Measurements from ENCODE around the gene ELP2.
"Not testable (repeated sequence)": the region's sequence is repeated elsewhere in the genome, so short reads cannot be mapped to it uniquely, and the experiment has no call there.

Gene ELP2, protein sequence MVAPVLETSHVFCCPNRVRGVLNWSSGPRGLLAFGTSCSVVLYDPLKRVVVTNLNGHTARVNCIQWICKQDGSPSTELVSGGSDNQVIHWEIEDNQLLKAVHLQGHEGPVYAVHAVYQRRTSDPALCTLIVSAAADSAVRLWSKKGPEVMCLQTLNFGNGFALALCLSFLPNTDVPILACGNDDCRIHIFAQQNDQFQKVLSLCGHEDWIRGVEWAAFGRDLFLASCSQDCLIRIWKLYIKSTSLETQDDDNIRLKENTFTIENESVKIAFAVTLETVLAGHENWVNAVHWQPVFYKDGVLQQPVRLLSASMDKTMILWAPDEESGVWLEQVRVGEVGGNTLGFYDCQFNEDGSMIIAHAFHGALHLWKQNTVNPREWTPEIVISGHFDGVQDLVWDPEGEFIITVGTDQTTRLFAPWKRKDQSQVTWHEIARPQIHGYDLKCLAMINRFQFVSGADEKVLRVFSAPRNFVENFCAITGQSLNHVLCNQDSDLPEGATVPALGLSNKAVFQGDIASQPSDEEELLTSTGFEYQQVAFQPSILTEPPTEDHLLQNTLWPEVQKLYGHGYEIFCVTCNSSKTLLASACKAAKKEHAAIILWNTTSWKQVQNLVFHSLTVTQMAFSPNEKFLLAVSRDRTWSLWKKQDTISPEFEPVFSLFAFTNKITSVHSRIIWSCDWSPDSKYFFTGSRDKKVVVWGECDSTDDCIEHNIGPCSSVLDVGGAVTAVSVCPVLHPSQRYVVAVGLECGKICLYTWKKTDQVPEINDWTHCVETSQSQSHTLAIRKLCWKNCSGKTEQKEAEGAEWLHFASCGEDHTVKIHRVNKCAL
- total RNA-seq: 134 to 140 reads per million in 2 experiments

DNA sequence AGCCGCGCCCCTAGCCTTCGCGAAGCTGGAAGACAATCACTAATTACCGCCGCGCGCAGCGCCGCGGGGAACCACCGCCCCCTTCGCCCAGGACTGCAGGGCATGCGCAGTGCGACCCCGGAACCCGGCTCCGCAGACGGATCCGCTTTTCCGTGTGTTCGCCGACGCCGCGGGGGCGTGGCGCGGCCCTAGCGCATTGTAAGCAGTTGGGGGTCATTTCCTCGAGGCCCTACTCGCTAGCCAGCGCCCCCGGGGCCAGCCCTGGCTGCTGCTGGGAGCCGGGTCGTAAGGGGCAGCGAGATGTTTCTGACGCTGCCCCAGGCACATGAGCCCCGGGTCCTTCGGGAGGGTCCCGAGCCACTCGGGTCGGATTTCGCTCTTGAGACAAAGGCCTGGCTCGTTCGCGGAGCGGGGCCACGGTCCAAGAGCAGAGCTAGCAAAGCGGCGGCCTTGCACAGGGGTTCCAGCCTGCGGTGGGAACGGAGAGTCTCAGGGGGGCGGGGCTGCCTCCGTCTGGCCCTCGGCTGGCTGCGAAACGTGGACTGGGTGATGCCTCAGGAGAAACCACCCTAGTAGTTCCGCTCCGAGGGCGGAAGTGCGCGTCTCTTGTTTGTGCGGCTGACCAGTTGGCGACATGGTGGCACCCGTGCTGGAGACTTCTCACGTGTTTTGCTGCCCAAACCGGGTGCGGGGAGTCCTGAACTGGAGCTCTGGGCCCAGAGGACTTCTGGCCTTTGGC is at the start of gene ELP2, which contains the start of gene SLC39A6:
ELP2 (plus strand) TSS at position 600 of the 739 bp plus-strand sequence; CDS start at position 635, 35 bp downstream.
SLC39A6 (minus strand) TSS at position 41 of the 739 bp plus-strand sequence. CDS start 2,333 bp downstream, outside the sequence.
- peak; percentile 91 for DNase-seq (ENCODE audit: low read depth)

DNA sequence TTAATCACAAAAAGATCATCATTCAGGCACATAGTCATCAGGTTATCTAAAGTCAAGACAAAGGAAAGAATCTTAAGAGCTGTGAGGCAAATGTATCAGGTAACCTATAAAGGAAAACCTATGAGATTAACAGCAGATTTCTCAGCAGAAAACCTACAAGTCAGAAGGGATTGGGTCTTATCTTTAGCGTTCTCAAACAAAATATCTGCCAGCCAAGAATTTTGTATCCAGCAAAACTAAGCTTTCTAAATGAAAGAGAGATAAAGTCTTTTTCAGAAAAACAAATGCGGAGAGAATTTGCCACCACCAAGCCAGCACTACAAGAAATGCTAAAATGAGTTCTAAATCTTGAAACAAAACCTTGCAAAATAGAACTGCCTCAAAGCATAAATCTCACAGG is 48.6 kb upstream of the ELP2 start:
- not testable (repeated sequence) for DNase-seq (ENCODE audit: low read depth)

DNA sequence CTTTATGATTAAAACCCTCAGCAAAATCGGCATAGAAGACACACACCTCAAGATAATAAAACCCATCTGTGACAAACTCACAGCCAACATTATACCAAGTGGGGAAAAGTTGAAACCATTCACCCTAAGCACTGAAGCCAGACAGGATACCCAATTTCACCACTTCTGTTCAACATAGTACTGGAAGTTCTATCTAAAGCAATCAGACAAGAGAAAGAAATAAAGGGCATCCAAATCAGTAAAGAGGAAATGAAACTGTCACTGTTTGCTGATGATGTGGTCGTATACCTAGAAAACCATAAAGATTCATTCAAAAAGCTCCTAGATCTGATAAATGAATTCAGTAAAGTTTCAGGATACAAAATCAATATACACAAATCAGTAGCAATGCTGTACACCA is 46.0 kb upstream of the ELP2 start:
- no peak for DNase-seq (ENCODE audit: low read depth)

DNA sequence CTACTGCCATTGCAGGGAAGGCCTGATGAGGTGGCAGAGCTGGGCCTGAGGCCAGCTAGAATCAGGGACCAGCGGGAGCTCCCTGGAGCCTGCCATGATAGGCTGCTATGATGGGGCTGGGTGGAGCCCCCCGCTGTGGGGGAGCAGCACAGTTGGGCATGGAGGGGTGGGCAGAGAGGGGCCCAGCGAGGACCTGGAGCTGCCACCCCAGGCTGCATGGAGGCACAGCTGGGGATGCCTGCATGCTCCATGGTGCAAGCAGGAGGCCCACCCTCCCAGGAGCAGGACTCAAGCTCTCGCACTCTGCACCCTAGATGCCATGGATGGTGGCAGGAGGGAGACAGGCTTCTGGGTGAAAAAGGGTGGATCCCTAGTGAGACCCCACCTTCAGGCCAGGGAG is 44.5 kb upstream of the ELP2 start:
- DNase-seq (ENCODE audit: low read depth): no peak

DNA sequence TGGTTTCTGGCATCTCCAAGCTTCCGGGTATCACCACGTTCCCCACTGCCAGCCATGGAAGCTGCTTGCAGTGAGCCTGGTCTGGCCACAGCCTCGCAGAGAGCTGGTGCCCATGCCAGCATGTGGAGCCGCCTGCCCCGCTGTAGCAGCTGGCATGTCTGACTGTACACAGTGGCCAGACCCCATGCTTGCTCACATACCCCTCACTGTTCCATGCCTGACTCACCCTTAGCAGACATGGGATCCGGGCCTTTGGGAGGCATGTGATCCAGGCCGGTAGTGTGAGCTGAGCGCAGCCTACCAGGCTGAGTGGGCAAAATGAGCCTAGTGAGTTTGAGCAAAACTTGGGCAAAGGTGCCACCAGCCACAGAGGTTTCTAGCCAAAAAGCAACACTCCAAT is 43.5 kb upstream of the ELP2 start:
- DNase-seq (ENCODE audit: low read depth): no peak

DNA sequence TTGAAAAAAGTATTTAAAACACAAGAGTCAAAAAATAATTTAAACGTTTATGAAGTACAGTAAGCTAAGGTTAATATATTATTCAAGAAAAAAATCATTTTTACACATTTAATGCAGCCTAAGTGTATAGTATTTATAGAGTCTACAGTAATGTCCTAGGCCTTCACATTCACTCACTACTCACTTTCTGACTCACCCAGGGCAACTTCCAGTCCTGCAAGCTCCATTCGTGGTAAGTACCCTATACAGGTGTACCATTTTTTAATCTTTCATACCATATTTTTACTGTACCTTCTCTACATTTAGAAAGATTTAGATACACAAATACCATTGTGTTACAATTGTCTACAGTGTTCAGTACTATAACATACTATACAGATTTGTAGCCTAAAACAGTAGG is 41.4 kb upstream of the ELP2 start:
- DNase-seq (ENCODE audit: low read depth): no peak

DNA sequence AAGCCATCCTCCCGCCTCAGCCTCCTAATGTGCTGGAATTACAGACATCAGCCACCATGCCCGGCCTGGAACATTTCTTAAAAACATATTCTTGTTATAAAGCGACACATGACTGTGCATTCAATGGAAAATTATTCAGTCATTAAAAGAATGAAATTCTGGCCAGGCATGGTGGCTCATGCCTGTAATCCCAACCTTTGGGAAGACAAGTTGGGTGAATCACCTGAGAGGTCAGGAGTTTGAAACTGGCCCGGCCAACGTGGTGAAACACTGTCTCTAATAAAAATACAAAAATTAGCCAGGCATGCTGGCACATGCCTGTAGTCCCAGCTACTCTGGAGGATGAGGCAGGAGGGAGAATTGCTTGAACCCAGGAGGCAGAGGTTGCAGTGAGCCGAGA is 40.7 kb upstream of the ELP2 start:
- no peak for DNase-seq (ENCODE audit: low read depth)

DNA sequence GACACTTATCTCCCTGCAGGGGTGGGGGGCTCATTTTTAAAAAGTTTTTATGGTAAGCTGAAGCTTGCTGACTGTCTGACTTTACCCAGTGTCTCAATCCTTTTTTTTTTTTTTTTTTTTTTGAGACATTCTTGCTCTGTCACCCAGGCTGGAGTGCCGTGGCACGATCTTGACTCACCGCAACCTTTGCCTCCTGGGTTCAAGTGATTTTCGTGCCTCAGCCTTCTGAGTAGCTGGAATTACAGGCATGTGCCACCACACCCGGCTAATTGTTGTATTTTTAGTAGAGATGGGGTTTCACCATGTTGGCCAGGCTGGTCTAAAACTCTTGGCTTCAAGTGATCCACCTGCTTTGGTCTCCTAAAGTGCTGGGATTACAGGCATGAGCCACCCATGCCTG is 37.6 kb upstream of the ELP2 start:
- not testable (repeated sequence) for DNase-seq (ENCODE audit: low read depth)

DNA sequence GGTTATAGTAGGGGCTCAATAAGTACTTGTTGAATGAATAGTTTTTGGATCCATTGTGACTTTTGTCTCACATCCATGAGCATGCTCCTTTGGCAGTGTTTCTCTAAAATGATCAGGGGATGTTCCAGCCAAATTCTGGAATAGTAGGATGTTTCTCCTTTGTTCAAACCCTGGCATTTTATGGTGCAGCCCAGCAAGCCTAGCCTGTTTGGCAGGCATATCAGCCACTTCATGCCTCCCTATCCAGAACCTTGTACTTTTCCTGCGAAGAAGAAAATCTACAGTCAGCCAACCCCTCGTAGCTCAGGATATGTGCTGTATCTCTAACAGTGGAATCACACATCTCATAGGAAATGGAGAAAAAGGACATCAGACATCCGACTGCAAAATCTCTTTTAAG is 35.3 kb upstream of the ELP2 start:
- no peak for DNase-seq (ENCODE audit: low read depth)

DNA sequence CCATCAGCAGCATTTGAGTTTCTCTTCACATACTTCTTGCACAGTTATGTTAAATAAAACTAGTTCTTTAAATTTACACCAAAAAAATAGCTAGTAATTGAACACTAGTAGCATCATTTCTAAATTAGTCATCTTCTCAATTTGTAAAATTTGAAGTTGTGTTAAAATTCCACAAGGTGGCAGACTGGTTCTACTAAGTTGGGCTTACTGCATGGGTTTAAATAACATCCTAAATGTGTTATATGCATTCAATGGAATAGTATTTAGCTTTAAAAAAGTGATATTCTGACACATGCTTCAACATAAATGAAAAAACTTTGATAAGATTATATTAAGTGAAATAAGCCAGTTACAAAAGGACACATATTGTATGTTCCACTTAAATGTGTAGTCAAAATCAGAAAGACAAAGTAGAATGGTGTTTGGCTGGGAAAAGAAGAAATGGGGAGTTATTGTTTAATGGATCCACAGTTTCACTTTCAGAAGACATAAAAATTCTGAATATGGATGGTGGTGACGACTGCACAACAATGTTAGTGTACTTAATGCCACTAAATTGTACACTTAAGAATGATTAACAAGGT is 33.7 kb upstream of the ELP2 start:
- DNase-seq (ENCODE audit: low read depth): no peak

DNA sequence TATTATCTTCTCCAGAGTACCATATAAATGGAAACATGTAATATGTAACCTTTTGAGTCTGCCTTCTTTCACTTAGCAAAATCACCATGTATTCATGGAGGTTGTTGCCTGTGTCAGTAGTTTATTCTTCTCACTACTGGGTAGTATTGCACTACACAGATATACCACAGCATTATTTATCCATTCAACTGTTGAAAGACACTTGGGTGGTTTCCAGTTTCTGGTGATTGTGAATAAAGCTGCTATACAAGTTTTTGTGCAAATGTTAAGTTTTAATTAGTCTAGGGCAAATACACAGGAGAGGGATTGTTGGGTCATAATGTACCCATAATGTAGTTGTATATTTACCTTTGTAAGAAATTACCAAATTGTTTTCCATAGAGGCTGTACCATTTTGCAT is 32.7 kb upstream of the ELP2 start:
- no peak for DNase-seq (ENCODE audit: low read depth)

DNA sequence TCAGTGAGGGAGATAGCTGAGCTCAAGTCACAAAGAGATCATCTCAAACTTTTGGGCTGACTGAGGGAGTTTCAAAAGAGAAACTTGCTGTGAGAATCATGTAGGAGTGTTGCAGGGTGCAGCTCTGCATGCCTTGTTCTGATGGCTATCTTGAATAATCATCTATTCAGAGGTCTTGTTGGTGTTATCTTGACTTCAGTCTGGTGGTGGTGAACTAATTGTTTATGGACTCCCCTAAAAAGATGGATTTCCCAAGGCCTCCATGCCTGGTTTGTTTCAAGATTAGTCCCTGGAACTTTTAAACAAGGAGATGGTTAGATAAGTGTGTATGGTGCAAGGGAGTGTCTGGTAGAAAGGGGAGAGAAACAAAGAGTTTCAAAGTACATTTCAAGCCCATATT is 30.4 kb upstream of the ELP2 start:
- no peak for DNase-seq (ENCODE audit: low read depth)

DNA sequence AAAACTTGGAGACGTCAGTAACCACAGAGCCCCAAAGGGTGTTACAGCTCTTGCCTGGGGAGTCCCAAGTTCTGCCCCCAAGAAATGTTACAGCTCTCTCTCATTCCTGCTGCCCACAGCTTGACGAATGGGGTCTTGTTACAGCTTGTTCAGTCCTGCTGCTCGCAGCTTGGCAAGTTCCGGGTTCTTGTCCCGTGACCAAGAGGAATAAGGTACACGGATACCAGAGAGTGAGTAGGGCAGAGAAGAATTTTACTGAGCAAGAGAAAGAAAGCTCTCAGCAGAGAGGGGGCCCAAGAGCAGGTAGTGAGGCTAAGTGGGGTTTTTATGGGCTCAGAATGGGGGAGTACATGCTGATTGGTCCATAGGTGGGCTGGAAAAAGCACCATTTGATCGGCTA is 27.8 kb upstream of the ELP2 start:
- no peak for DNase-seq (ENCODE audit: low read depth)

DNA sequence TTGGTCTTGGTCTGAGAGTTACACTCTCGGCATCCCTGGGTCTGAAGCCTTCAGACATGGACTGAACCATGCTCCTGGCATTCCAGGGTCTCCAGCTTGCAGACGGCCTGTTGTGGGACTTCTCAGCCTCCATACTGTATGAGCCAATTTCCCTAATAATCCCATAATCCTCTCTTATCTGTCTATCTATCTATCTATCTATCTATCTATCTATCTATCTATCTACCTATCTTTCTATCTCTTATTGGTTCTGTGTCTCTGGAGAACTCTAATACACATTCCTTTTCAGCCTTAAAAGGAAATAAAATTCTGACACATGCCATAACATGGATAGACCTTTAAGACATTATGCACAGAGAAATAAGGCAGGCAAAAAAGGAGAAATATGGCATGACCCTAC is 24.9 kb upstream of the ELP2 start:
- no peak for DNase-seq (ENCODE audit: low read depth)

DNA sequence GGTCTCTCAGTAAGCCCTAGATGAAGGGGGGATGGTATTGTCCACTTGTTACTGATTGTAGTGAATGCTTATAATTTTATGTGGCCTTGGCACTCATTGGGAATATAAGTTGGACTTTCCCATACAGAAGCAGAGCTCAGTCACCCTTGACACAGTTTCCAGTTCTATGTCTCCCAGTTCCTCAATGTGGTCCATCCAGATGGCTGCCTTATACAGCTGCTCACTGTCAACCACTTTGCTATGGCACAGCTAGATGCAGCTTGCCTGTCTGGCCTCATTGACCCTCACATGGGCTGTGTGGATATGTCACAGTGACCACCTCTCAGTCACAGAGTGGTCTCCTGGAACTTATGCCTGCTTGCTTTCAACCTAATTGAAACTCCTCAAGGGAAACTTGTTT is 22.2 kb upstream of the ELP2 start:
- no peak for DNase-seq (ENCODE audit: low read depth)

DNA sequence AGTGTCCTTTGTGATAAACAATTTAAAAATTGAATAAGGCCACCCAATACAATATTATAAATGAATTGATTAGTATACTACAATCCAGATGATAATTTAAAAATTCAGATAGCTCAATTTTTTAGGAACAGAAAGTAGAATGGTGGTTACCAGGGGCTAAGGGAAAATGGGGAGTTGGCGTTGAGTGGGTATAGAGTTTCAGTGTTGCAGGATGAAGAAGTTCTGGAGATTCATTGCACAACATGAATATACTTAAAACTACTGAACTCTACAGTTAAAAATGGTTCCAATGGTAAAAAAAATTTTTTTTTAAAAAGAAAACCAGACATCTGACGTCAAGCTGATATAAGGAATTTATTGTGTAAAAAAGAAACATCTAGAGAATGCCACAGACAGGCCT is 21.5 kb upstream of the ELP2 start:
- no peak for DNase-seq (ENCODE audit: low read depth)

DNA sequence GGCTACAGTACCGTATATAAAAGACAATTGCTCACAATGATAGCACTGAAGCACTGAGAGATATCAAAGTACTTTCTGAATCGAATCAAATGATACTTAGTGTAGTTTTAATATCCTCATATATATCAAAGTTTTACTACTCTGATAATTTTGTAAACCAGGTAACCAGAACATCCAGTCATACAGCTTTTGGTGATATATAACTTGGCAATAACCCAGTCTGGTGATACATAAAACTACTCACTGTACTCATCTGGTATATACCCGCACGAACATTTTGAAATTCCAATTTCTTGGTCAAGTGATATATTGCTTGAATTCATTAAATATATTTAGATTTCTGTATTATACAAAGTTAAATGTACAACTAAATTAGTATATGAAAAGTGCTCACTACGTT is 21.1 kb upstream of the ELP2 start:
- DNase-seq (ENCODE audit: low read depth): no peak

DNA sequence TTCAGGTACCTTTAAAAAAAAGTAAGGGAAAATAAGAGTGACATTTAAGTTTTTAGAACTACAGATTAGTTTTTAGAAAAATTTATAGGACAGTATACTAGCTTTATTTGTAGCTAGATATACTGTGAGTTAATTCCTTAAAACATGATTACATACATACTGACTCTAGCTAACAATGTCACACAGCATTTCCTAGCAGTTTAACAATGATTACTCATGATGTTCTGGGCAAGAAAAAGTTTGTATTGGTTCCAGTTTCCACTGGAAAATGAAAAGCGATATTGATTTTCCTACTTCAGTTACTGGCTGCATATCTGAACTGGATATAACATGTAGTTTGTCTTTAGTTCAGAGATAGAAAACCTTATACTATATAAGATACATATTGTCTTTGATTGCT is 20.0 kb upstream of the ELP2 start:
- no peak for DNase-seq (ENCODE audit: low read depth)

DNA sequence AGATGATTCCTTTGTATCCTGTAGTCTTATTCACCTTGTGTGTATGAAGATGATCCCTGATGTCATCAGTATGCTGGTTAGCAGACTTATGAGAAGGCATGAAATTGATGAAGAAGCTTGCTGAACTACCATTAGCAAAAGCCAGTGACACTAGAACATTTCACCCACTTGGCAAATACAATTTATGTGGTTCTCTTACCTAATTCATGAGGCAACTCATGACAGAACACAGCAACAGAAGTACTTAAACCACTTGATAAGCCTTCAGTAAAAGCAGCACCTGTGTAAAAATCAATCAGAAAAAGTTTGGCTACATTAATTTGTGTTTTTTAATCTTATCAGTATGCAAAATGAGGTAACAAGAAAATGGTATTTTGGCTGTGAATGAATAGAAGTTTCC is 17.4 kb upstream of the ELP2 start:
- no peak for DNase-seq (ENCODE audit: low read depth)

DNA sequence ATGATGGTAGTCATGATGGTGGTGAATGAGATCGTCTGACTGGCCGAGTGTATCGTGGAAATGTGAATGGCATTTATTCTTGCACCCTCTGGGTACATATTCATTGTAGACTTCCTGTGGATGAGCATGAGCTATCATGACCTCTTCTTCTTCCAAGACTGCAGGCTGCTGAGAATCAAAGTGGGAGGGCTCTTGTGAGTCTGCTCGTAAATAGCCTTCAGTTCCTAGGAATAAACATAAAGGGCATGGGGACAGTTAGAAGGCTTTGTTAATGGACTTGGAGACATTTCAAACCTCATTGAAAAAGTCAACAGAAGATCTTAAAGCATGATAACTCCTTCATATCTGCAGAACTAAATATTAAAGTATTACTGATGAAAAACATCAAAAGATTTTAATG is 15.4 kb upstream of the ELP2 start:
- no peak for DNase-seq (ENCODE audit: low read depth)

DNA sequence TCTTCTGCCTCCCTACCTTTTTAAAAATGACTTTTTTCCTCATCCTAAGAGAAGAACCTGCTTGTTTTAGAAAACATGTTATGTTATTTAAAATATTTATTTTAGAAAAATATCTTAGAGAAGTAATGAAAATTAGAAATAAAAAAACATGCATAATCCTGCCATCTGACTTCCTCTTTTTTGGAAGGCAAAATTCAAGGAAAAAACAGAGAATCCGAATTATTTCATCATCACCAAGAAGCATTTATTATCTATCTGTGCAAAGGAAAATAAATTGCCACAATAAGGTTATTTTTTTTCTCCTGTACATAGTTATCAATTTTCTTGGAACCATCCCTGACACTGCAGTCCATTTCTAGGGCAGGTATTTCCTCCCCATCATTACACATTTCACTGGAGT is 15.0 kb upstream of the ELP2 start:
- DNase-seq (ENCODE audit: low read depth): no peak

DNA sequence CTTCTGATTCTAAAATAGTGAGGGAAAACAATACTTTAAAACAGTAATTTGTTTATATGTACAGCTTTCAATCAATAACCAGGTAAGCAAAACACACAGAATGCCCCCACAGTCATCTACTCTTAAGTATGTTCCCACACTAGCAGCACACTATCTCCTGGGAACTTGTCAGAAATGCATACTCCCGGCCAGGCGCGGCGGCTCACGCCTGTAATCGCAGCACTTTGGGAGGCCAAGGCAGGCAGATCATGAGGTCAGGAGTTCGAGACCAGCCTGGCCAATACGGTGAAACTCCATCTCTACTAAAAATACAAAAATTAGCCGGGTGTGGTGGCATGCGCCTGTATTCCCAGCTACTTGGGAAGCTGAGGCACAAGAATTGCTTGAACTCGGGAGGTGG is 12.9 kb upstream of the ELP2 start:
- not testable (repeated sequence) for DNase-seq (ENCODE audit: low read depth)
